SKM-1 treated with dmso at 0.1 percent for 144 hours (cell line): ENCODE results near the gene PTBP1.
"Not testable (repeated sequence)": the region's sequence is repeated elsewhere in the genome, so short reads cannot be mapped to it uniquely, and the experiment has no call there.

Experiments
- DNase-seq: peaks from one replicate; lab custom pipeline; 2025; ENCODE audit not compliant: unreplicated experiment; lab: John Stamatoyannopoulos, UW

PTBP1 gene

GRCh38 chr19:824885-825284 lies 27.6 kb downstream of the PTBP1 start:
- DNase-seq, result peak; percentile 60

DNA sequence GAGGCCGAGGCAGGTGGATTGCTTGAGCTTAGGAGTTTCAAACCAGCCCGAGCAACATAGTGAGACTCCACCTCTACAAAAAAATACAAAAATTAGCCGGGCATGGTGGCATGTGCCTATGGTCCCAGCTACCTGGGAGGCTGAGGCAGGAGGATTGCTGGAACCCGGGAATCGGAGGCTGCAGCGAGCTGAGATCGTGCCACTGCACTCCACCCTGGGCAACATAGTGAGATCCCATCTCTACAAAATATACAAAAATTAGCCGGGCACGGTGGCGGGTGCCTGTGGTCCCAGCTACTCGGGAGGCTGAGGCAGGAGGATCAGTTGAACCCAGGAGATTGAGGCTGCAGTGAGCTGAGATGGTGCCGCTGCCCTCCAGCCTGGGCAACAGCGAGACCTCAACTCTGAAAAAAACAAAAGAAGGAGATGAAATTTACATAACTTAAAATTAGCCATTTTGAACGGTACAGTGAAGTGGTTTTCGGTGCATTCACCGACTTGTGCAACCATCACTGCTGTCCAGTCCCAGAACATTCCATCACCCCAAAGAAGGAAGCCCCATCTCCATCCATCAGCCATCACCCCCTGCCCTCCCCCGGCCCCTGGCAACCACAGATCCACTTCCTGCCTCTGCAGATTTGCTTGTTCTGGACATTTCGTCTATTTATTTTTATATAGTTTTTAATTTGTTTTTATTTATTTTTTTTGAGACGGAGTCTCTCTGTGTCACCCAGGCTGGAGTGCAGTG lies 28.8 kb downstream of the PTBP1 start:
- DNase-seq, result peak; percentile 52

GRCh38 chr19:827314-827709 lies 30.1 kb downstream of the PTBP1 start:
- no peak for DNase-seq

GRCh38 chr19:827710-828321 lies 30.6 kb downstream of the PTBP1 start, which contains the start of gene AZU1:
TSS of gene AZU1 (plus strand) at chr19:827837. CDS start at chr19:827847, 10 bp downstream.
- DNase-seq, result peak; percentile 71

GRCh38 chr19:829129-829758 lies 32.0 kb downstream of the PTBP1 start:
- no peak for DNase-seq

DNA sequence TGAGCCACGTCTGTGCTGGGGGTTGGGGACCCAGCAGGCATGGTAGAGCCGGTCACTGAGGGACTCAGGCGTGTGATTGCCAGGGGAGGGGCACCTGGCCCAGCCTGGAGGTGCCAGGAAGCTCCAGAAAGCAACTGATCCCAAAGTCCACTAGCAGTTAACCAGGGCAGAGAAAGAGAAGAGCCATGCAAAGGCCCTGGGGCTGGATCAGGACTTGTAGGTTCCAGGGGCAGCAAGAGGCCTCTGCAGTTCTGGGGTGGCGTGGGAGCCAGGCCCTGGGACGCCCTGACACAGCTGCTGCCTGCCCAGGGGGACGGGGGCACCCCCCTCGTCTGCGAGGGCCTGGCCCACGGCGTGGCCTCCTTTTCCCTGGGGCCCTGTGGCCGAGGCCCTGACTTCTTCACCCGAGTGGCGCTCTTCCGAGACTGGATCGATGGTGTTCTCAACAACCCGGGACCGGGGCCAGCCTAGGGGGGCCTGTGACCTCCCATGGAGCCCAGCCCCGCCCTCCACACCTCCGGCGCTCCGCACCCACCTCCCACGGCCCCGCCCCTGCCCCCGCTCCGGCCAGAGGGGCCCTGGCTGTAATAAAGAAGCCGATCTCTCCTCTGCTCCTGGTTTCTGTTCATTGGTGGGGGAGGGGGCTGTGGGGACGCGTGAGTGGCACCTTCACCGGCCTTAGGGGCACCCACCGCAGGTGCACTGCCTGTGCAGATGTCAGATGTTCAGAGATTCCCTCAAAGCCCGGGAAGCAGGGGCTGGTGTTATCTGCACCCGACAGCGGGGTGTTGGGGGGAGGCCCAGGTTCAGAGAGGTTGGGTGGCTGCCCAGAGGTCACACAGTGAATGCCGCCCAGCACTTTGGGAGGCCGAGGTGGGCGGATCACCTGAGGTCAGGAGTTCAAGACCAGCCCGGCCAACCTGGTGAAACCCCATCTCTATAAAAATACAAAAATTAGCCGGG lies 34.4 kb downstream of the PTBP1 start:
- no peak for DNase-seq

GRCh38 chr19:834216-834615 lies 37.0 kb downstream of the PTBP1 start:
- DNase-seq, result no peak

GRCh38 chr19:835210-835810 lies 38.1 kb downstream of the PTBP1 start:
- DNase-seq, result no peak

- DNase-seq, result peak; percentile 82
These were observed 43.4 kb downstream of the PTBP1 start, which contains the start of gene PRTN3 for GRCh38 chr19:840519-841206. TSS of gene PRTN3 (plus strand) at chr19:840999. CDS start at chr19:841009, 10 bp downstream.

DNA sequence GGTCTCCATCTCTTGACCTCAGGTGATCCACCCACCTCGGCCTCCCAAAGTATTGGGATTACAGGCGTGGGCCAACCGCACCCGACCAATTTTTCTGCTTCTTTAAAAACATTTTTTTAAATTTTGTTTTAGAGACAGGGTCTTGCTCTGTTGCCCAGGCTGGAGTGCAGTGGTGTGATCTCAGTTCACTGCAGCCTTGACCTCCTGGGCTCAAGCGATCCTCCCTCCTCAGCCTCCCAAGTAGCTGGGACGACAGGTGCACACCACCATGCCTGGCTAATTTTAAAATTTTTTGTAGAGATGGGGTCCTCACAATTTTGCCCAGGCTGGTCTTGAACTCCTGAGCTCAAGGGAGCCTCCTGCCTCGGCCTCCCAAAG lies 45.5 kb downstream of the PTBP1 start:
- not testable (repeated sequence) for DNase-seq

DNA sequence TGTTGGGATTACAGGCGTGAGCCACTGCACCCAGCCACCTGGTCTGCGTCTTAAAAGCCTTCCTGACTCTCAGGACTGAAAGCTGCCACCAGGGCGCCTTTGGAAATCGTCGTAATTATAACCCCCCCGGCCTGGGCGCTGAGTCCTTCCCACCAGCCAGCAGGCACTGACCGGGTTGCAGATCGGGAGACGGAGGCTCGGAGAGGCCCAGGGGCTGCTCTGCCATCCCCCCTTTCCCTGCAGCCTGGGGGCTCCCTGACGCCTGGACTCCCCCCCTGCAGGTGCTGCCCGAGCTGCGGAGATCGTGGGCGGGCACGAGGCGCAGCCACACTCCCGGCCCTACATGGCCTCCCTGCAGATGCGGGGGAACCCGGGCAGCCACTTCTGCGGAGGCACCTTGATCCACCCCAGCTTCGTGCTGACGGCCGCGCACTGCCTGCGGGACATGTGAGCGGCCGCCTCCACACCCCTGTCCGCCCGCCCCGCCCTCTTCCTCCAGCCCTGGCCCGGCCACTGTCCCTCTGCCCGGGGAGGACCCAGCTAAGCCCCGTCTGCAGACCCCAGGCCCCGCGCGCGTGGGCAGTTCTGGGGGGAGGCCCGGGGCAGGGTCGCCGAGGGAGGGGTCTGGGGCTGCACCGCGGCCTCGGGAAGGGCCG lies 46.1 kb downstream of the PTBP1 start:
- no peak for DNase-seq

- DNase-seq, result peak; percentile 63
These were observed 46.7 kb downstream of the PTBP1 start for GRCh38 chr19:843836-844545.

DNA sequence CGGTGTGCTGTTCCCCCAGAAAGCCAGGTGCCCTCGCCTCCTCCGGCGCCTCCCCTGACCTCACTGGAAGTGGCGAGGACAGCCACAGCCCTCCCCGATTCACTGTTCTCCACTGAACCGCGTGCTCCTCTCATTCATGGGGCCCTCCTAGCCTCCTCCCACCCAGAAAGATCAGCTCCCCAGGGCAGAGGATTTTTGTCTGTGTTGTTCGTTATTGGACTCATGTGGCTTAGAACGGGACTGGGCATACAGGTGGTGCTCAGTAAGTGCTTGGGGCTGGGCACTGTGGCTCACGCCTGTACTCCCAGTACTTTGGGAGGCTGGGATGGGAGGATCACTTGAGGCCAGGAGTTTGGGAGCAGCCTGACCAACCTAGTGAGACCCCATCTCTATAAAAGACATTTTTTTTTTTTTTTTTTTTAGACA lies 47.3 kb downstream of the PTBP1 start:
- peak; percentile 63 for DNase-seq

DNA sequence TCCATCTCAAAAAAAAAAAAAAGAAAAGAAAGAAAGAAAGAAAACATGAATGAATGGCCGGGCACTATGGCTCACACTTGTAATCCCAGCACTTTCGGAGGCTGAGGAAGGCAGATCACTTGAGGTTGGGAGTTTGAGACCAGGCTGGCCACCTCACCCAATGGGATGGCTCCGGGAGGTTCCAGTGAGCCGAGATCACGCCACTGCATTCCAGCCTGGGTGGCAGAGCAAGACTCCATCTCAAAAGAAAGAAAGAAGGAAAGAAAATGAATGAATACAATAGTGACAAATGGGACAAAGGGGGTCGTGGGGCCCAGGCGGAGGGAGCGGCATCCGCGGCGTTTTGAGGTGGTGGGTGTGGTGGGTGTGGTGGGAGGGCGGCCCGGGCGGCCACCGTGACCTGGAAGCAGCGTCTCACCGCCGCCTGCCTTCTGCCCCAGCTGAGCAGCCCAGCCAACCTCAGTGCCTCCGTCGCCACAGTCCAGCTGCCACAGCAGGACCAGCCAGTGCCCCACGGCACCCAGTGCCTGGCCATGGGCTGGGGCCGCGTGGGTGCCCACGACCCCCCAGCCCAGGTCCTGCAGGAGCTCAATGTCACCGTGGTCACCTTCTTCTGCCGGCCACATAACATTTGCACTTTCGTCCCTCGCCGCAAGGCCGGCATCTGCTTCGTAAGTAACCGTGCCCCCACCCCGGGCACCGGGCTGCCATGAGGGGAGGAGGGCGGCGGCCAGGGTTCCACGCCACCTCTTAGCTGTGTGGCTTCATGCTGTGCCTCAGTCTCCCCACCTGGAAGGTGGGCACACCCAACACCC lies 48.7 kb downstream of the PTBP1 start:
- DNase-seq, result no peak

DNA sequence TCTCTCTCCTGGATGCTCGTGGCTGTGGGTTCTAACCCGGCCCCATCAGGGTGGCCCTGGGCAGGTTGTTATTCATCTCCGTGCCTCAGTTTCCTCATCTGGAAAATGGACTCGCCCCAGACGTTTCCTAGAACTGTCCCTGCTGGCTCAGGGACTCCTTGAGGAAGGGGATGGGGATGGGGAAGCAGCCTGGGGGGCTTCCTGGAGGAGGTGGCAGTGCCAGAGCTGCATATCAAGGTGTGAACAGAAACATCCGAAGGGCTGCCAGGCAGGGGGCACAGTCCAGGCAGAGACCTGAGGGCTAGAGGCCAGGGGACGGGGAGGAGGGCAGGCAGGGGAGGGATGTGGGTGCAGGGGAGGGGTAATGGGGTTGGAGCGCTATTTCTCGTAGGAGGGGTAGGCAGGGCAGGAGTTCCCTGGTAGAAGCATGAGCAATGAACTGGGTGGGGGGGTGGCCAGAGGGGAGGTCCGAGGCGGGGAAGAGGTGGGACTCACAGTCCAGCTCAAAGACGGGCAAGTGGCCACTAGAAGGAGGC lies 51.2 kb downstream of the PTBP1 start:
- DNase-seq, result peak; percentile 69

GRCh38 chr19:849195-849594 lies 51.9 kb downstream of the PTBP1 start:
- not testable (repeated sequence) for DNase-seq

GRCh38 chr19:850221-850978 lies 53.1 kb downstream of the PTBP1 start:
- peak; percentile 65 for DNase-seq
